GM19395 (cell line): Measurements from ENCODE around the gene OMA1.

ENCODE experiments used
- ATAC-seq: cut with Tn5 transposase; IDR thresholded peaks from one replicate; pipeline ENCODE4 v1.9.1; 2021; ENCODE audit warnings: mild to moderate bottlenecking, moderate library complexity; ENCODE audit not compliant: unreplicated experiment

OMA1 gene

GRCh38 chr1:58432851-58433668 lies 113.5 kb downstream of the OMA1 start:
- no peak for ATAC-seq

- ATAC-seq: no peak
These were observed 114.5 kb downstream of the OMA1 start for GRCh38 chr1:58431901-58432620.
